HepG2 (cell line): ENCODE data around the gene POGLUT3. TPM values are rescaled to one million over a fixed set of nuclear protein-coding genes. Genes with fewer than 3 reads are reported as not detected.

Experiments
- FOXA3 ChIP-seq: IDR thresholded peaks from 2 replicates; pipeline ENCODE4 v1.6.1; 2016; ENCODE audit warnings: missing genetic modification reagents, missing compliant biosample characterization
- KDM2A ChIP-seq: sonication (generic); formaldehyde crosslinking; IDR thresholded peaks from 2 replicates; pipeline ENCODE4 v1.4.0; 2020; ENCODE audit warnings: low read depth, missing genetic modification reagents, borderline replicate concordance
- MEIS2 ChIP-seq: sonication (generic); formaldehyde crosslinking; IDR thresholded peaks from 2 replicates; pipeline ENCODE4 v1.9.0; 2021; ENCODE audit warnings: mild to moderate bottlenecking, missing genetic modification reagents
- PRPF4 ChIP-seq: fragments of 200-400 bp; formaldehyde crosslinking; IDR thresholded peaks from 2 replicates; pipeline ENCODE4 v1.6.1; 2016; ENCODE audit warnings: low read length, low read depth; ENCODE audit not compliant: poor library complexity, severe bottlenecking
- SOX6 ChIP-seq, 2 experiments: fragments of 450-650 bp in 1 of 2; sonication (generic) in 1 of 2; formaldehyde crosslinking in 1 of 2; IDR thresholded peaks; 2 replicates each; pipeline versions ENCODE4 v1.4.0 to v1.6.1; 2017 to 2020; ENCODE audit warnings: antibody characterized with exemption in 1 of 2, mild to moderate bottlenecking in 1 of 2, missing genetic modification reagents in 1 of 2
- SRSF1 ChIP-seq: fragments of 200-400 bp; formaldehyde crosslinking; optimal IDR thresholded peaks from 2 replicates; pipeline ENCODE3; 2017; ENCODE audit warnings: mild to moderate bottlenecking, low read depth, low read length, moderate library complexity
- YEATS2 ChIP-seq: sonication (generic); formaldehyde crosslinking; IDR thresholded peaks from 2 replicates; pipeline ENCODE4 v1.4.0; 2020; ENCODE audit warnings: missing genetic modification reagents, borderline replicate concordance
- ZNF260 ChIP-seq: sonication (generic); formaldehyde crosslinking; IDR thresholded peaks from 2 replicates; pipeline ENCODE4 v1.4.0; 2020; ENCODE audit warnings: missing genetic modification reagents, low read depth, mild to moderate bottlenecking, borderline replicate concordance
- ZNF337 ChIP-seq: sonication (generic); formaldehyde crosslinking; IDR thresholded peaks from 2 replicates; pipeline ENCODE4 v1.5.1; 2020; ENCODE audit warnings: missing genetic modification reagents, low read depth, mild to moderate bottlenecking, borderline replicate concordance
- ZNF550 ChIP-seq: sonication (generic); formaldehyde crosslinking; IDR thresholded peaks from 2 replicates; pipeline ENCODE4 v1.4.0; 2020; ENCODE audit warnings: mild to moderate bottlenecking, missing genetic modification reagents, borderline replicate concordance
- ZNF557 ChIP-seq: sonication (generic); formaldehyde crosslinking; IDR thresholded peaks from 2 replicates; pipeline ENCODE4 v1.4.0; 2020; ENCODE audit warnings: missing genetic modification reagents
- ZNF775 ChIP-seq: sonication (generic); formaldehyde crosslinking; IDR thresholded peaks from 2 replicates; pipeline ENCODE4 v1.4.0; 2020; ENCODE audit warnings: missing genetic modification reagents, mild to moderate bottlenecking, moderate library complexity, borderline replicate concordance
- polyA plus RNA-seq, 8 experiments: library from polyadenylated mRNA; depleted of rRNA in 3 of 8; stranded (reverse) in 7 of 8; unstranded in 1 of 8; fragments of >200 nt; fragmentation: Illumina TruSeq in 4 of 8; extraction: Trizol in 4 of 8; gene quantifications; 2 replicates each; pipeline versions ENCODE4 v1.2.1 to v1.2.3, GENCODE V29; 2011 to 2016; ENCODE audit warnings: low read depth in 4 of 8, missing spikeins in 1 of 8, mixed read lengths in 1 of 8; ENCODE audit not compliant: insufficient read depth in 1 of 8
- total RNA-seq, 5 experiments: library from RNA; depleted of rRNA; stranded (reverse); fragments of >200 nt; fragmentation: Illumina TruSeq; extraction: Trizol; gene quantifications; 2 replicates each; pipeline ENCODE4 v1.2.3, GENCODE V29; 2016; ENCODE audit warnings: low read depth in 1 of 5
- TF ChIP-seq, protein P1 (sequence below): sonication (generic); formaldehyde crosslinking; IDR thresholded peaks from 2 replicates; pipeline ENCODE4 v1.4.0; 2020; ENCODE audit warnings: missing genetic modification reagents
- TF ChIP-seq, protein P2 (sequence below): sonication (generic); formaldehyde crosslinking; IDR thresholded peaks from 2 replicates; pipeline ENCODE4 v1.5.1; 2020; ENCODE audit warnings: mild to moderate bottlenecking, moderate library complexity, missing genetic modification reagents
- TF ChIP-seq, protein P3 (sequence below): sonication (generic); formaldehyde crosslinking; IDR thresholded peaks from 2 replicates; pipeline ENCODE4 v1.5.1; 2020; ENCODE audit warnings: mild to moderate bottlenecking, missing genetic modification reagents
- TF ChIP-seq, protein P4 (sequence below): sonication (generic); formaldehyde crosslinking; IDR thresholded peaks from 2 replicates; pipeline ENCODE4 v1.4.0; 2020; ENCODE audit warnings: mild to moderate bottlenecking, missing genetic modification reagents

The POGLUT3 gene
- total and polyA plus RNA-seq, 2 of the 13 experiments (the other 11 are each of a cell fraction or from before 2014, with no cell fraction given) = 14.3 to 22.0 TPM

DNA sequence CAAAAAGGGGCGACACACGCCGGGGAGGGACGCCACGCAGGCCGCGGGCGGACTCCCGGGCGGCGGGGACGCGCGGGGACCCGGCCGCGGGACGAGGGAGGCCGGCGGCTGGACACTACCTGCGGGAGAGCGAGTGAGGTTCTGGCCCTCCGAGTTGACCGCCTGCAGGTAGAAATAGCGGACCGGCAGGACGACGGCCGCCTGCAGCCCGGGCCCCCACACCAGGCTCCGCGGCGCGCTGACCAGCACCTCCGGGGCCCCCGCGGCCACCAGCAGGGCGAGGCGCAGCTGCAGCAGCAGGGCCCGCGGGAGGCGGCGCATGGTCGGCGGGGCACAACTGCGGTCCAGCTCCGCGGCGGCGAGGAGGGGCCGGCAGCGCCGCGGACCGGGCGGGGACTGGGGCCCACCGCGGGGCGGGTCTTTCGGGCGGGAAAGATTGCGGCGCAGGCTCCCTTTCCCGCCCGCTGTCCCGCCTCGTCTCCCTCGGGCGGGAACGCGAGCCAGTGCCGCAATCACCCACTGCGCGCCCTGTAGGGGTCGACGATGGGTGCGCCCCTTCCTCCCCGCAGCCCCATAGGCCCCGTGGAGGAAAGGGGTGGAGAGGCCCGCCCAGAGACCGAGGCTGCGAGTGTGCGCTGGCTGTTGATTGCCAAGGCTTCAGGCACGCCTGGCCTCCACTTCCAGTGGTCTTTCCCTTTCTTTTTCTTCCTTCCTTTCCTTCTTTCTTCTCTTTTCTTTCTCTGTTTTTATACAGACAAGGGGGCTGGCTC is at the start of gene POGLUT3 (continued):
- TF ChIP-seq, protein P1, sequence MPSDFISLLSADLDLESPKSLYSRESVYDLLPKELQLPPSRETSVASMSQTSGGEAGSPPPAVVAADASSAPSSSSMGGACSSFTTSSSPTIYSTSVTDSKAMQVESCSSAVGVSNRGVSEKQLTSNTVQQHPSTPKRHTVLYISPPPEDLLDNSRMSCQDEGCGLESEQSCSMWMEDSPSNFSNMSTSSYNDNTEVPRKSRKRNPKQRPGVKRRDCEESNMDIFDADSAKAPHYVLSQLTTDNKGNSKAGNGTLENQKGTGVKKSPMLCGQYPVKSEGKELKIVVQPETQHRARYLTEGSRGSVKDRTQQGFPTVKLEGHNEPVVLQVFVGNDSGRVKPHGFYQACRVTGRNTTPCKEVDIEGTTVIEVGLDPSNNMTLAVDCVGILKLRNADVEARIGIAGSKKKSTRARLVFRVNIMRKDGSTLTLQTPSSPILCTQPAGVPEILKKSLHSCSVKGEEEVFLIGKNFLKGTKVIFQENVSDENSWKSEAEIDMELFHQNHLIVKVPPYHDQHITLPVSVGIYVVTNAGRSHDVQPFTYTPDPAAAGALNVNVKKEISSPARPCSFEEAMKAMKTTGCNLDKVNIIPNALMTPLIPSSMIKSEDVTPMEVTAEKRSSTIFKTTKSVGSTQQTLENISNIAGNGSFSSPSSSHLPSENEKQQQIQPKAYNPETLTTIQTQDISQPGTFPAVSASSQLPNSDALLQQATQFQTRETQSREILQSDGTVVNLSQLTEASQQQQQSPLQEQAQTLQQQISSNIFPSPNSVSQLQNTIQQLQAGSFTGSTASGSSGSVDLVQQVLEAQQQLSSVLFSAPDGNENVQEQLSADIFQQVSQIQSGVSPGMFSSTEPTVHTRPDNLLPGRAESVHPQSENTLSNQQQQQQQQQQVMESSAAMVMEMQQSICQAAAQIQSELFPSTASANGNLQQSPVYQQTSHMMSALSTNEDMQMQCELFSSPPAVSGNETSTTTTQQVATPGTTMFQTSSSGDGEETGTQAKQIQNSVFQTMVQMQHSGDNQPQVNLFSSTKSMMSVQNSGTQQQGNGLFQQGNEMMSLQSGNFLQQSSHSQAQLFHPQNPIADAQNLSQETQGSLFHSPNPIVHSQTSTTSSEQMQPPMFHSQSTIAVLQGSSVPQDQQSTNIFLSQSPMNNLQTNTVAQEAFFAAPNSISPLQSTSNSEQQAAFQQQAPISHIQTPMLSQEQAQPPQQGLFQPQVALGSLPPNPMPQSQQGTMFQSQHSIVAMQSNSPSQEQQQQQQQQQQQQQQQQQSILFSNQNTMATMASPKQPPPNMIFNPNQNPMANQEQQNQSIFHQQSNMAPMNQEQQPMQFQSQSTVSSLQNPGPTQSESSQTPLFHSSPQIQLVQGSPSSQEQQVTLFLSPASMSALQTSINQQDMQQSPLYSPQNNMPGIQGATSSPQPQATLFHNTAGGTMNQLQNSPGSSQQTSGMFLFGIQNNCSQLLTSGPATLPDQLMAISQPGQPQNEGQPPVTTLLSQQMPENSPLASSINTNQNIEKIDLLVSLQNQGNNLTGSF (CRISPR knock-in tag) = no peak
- no peak for TF ChIP-seq ZNF550 (CRISPR knock-in tag)
- TF ChIP-seq SRSF1 = no peak
- TF ChIP-seq, protein P2, sequence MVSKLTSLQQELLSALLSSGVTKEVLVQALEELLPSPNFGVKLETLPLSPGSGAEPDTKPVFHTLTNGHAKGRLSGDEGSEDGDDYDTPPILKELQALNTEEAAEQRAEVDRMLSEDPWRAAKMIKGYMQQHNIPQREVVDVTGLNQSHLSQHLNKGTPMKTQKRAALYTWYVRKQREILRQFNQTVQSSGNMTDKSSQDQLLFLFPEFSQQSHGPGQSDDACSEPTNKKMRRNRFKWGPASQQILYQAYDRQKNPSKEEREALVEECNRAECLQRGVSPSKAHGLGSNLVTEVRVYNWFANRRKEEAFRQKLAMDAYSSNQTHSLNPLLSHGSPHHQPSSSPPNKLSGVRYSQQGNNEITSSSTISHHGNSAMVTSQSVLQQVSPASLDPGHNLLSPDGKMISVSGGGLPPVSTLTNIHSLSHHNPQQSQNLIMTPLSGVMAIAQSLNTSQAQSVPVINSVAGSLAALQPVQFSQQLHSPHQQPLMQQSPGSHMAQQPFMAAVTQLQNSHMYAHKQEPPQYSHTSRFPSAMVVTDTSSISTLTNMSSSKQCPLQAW (CRISPR knock-in tag) = no peak
- TF ChIP-seq, protein P3, sequence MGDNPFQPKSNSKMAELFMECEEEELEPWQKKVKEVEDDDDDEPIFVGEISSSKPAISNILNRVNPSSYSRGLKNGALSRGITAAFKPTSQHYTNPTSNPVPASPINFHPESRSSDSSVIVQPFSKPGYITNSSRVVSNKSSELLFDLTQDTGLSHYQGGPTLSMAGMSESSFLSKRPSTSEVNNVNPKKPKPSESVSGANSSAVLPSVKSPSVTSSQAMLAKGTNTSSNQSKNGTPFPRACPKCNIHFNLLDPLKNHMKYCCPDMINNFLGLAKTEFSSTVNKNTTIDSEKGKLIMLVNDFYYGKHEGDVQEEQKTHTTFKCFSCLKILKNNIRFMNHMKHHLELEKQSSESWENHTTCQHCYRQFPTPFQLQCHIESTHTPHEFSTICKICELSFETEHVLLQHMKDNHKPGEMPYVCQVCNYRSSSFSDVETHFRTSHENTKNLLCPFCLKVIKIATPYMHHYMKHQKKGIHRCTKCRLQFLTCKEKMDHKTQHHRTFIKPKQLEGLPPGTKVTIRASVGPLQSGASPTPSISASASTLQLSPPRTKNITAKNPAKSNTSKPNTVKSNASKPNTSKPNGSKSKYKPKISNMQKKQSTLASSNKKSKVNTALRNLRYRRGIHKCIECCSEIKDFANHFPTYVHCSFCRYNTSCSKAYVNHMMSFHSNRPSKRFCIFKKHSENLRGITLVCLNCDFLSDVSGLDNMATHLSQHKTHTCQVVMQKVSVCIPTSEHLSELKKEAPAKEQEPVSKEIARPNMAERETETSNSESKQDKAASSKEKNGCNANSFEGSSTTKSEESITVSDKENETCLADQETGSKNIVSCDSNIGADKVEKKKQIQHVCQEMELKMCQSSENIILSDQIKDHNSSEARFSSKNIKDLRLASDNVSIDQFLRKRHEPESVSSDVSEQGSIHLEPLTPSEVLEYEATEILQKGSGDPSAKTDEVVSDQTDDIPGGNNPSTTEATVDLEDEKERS (CRISPR knock-in tag) = no peak
- peak; percentile 57; the same call in 1 of the 2 replicates for TF ChIP-seq KDM2A
- TF ChIP-seq FOXA3 = no peak
- TF ChIP-seq ZNF775 (CRISPR knock-in tag) = no peak
- TF ChIP-seq PRPF4 = no peak
- TF ChIP-seq, protein P4, sequence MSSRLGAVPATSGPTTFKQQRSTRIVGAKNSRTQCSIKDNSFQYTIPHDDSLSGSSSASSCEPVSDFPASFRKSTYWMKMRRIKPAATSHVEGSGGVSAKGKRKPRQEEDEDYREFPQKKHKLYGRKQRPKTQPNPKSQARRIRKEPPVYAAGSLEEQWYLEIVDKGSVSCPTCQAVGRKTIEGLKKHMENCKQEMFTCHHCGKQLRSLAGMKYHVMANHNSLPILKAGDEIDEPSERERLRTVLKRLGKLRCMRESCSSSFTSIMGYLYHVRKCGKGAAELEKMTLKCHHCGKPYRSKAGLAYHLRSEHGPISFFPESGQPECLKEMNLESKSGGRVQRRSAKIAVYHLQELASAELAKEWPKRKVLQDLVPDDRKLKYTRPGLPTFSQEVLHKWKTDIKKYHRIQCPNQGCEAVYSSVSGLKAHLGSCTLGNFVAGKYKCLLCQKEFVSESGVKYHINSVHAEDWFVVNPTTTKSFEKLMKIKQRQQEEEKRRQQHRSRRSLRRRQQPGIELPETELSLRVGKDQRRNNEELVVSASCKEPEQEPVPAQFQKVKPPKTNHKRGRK (CRISPR knock-in tag) = no peak
- TF ChIP-seq ZNF337 (CRISPR knock-in tag) = no peak
- TF ChIP-seq ZNF260 = no peak
- TF ChIP-seq ZNF557 = no peak
- peak; percentile 77; the same call in 1 of the 2 replicates for TF ChIP-seq YEATS2
- TF ChIP-seq SOX6 (IDR thresholded peaks at IDR 0.05) = no peak
- no peak for TF ChIP-seq SOX6 (CRISPR knock-in tag; IDR thresholded peaks at IDR 0.05)
- no peak for TF ChIP-seq MEIS2 (CRISPR knock-in tag)
